ENCODE results near the gene ABLIM3.

DNA sequence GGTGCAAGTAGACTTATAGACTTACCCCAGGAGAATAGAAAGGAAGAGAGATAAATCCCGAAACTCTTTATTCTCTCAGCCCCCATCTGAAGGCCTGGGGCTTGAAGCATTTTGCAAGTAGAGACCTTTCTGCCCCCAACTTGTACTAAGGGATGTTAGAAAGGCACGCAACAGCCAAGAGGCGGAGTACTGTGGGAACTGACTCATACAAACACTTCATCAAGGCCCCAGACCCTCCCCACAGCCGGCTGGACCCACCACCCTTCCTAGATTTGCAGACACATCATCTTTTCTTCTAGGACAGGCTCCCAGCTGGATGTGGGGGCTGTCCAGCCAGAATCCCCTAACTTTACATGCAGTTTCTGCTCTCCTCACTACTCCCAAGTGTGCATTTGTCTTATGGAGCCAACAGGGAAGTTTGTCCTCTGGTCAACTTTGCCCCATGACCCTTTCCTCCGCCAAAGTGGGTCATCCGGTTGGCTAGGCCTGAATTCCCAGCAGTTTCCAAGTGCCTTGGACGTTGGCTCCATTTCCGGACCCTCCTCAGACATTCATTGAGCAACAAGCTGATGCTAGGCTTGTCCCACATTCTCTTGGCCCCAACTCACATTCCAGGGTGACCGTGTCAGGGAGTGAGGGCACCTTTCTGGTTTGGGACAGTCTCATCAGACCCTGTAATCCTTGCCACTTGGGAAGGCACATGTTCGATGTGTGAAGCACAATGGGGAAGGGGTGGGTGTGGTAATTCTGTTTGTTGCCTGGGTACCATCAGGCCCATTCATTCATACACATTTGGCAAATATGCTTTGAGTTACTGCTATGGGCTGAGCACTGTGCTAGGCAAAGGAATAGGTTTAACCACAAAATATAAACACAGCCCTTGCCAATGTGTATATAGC, 64.6 kb downstream of the ABLIM3 start:
- TF ChIP-seq POLR2AphosphoS5 (IDR thresholded peaks at IDR 0.05; ENCODE audit: low read depth) (no peak), SPI1 (IDR thresholded peaks at IDR 0.05; ENCODE audit: borderline replicate concordance, low read depth) (no peak), GABPA (IDR thresholded peaks at IDR 0.05; ENCODE audit: low read depth) (no peak)
- TF ChIP-seq, protein P1, sequence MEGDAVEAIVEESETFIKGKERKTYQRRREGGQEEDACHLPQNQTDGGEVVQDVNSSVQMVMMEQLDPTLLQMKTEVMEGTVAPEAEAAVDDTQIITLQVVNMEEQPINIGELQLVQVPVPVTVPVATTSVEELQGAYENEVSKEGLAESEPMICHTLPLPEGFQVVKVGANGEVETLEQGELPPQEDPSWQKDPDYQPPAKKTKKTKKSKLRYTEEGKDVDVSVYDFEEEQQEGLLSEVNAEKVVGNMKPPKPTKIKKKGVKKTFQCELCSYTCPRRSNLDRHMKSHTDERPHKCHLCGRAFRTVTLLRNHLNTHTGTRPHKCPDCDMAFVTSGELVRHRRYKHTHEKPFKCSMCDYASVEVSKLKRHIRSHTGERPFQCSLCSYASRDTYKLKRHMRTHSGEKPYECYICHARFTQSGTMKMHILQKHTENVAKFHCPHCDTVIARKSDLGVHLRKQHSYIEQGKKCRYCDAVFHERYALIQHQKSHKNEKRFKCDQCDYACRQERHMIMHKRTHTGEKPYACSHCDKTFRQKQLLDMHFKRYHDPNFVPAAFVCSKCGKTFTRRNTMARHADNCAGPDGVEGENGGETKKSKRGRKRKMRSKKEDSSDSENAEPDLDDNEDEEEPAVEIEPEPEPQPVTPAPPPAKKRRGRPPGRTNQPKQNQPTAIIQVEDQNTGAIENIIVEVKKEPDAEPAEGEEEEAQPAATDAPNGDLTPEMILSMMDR (IDR thresholded peaks at IDR 0.05; ENCODE audit: insufficient read depth, low read length) = no peak
- TF ChIP-seq, protein P2, sequence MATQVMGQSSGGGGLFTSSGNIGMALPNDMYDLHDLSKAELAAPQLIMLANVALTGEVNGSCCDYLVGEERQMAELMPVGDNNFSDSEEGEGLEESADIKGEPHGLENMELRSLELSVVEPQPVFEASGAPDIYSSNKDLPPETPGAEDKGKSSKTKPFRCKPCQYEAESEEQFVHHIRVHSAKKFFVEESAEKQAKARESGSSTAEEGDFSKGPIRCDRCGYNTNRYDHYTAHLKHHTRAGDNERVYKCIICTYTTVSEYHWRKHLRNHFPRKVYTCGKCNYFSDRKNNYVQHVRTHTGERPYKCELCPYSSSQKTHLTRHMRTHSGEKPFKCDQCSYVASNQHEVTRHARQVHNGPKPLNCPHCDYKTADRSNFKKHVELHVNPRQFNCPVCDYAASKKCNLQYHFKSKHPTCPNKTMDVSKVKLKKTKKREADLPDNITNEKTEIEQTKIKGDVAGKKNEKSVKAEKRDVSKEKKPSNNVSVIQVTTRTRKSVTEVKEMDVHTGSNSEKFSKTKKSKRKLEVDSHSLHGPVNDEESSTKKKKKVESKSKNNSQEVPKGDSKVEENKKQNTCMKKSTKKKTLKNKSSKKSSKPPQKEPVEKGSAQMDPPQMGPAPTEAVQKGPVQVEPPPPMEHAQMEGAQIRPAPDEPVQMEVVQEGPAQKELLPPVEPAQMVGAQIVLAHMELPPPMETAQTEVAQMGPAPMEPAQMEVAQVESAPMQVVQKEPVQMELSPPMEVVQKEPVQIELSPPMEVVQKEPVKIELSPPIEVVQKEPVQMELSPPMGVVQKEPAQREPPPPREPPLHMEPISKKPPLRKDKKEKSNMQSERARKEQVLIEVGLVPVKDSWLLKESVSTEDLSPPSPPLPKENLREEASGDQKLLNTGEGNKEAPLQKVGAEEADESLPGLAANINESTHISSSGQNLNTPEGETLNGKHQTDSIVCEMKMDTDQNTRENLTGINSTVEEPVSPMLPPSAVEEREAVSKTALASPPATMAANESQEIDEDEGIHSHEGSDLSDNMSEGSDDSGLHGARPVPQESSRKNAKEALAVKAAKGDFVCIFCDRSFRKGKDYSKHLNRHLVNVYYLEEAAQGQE (IDR thresholded peaks at IDR 0.05; ENCODE audit: insufficient replicate concordance, low read depth) = no peak
